Progenitor cell of endocrine pancreas (in vitro differentiated cells): Measurements from ENCODE around the gene SYT2. TPM values are rescaled to one million over a fixed set of nuclear protein-coding genes. Genes with fewer than 3 reads are reported as not detected.

ENCODE experiments used
- DNase-seq: peaks from one replicate; pipeline ENCODE4 v3.0.0; 2021; ENCODE audit warnings: low spot score; ENCODE audit not compliant: unreplicated experiment
- H3K27ac Mint-ChIP-seq: 2 replicates; pipeline ENCODE4 v1.8.0; 2021; ENCODE audit warnings: mild to moderate bottlenecking, moderate library complexity, mixed read lengths
- H3K27me3 Mint-ChIP-seq: 2 replicates; pipeline ENCODE4 v1.8.0; 2021; ENCODE audit warnings: mixed read lengths
- H3K36me3 Mint-ChIP-seq: 2 replicates; pipeline ENCODE4 v1.8.0; 2022; ENCODE audit warnings: mixed read lengths; ENCODE audit not compliant: insufficient read depth
- H3K4me1 Mint-ChIP-seq: 2 replicates; pipeline ENCODE4 v1.8.0; 2021; ENCODE audit warnings: low read depth, mixed read lengths
- H3K4me3 Mint-ChIP-seq: 2 replicates; pipeline ENCODE4 v1.8.0; 2021; ENCODE audit warnings: low read depth, mild to moderate bottlenecking, moderate library complexity, mixed read lengths
- H3K9me3 Mint-ChIP-seq: 2 replicates; pipeline ENCODE4 v1.8.0; 2021; ENCODE audit warnings: low read depth, mixed read lengths
- total RNA-seq: library from RNA; stranded (reverse); gene quantifications from 2 replicates; pipeline ENCODE4 v1.2.1, GENCODE V29; 2021
- TF ChIP-seq, protein P1 (sequence below): fragments of 200-600 bp; sonication (generic); IDR thresholded peaks from one replicate; pipeline ENCODE4 v1.5.0; 2021; ENCODE audit warnings: antibody characterized with exemption, mild to moderate bottlenecking; ENCODE audit not compliant: unreplicated experiment

SYT2 gene
- total RNA-seq, 1 donor from 2014 or later: 1.8 TPM

DNA sequence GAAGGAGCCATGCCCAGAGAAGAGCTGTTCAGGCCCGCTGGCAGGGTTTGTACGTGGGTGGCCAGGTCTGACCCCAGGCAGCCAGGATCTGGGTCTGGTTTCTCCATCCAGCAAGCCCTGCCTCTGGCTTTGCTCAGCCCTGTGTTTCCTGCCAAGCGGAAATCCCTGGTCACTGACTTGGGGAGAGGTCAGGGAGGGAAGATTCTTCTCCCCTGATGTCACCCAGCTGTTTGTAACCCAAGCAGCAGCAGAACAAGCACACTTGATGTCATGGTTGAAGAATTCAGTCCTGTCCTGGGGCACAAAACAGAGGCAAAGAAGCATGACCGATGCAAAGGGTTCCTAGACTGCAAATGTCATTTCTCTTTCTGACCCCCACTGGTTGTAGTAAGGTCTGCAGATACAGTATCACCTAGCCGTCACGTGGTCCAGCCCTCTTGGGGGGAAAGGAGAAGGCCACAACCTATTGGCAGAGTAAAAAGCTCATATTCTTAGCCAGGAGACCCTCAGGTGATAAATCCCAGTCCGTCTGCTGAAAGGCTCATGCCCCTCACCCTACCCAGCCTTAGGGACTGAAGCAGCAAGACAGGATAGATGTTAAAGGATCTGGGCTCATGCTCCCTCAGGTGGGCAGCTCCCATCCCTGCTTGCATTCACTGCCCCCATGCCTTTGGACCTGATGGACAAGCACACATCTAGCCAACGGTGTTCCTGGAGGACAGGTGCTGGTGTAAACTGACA lies 120.9 kb downstream of the SYT2 start:
- Mint-ChIP-seq H3K36me3 (peaks cover under 1% of the 10 kb centered on the region), H3K4me1 (peaks cover 28% of the 10 kb centered on the region), H3K27ac (peak overlapping the region; percentile 87), H3K4me3 (no peak overlapping the region), H3K9me3 (no peaks in the 10 kb centered on the region), H3K27me3 (no peaks in the 10 kb centered on the region)
- TF ChIP-seq, protein P1, sequence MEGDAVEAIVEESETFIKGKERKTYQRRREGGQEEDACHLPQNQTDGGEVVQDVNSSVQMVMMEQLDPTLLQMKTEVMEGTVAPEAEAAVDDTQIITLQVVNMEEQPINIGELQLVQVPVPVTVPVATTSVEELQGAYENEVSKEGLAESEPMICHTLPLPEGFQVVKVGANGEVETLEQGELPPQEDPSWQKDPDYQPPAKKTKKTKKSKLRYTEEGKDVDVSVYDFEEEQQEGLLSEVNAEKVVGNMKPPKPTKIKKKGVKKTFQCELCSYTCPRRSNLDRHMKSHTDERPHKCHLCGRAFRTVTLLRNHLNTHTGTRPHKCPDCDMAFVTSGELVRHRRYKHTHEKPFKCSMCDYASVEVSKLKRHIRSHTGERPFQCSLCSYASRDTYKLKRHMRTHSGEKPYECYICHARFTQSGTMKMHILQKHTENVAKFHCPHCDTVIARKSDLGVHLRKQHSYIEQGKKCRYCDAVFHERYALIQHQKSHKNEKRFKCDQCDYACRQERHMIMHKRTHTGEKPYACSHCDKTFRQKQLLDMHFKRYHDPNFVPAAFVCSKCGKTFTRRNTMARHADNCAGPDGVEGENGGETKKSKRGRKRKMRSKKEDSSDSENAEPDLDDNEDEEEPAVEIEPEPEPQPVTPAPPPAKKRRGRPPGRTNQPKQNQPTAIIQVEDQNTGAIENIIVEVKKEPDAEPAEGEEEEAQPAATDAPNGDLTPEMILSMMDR: no peak
- no peak for DNase-seq

DNA sequence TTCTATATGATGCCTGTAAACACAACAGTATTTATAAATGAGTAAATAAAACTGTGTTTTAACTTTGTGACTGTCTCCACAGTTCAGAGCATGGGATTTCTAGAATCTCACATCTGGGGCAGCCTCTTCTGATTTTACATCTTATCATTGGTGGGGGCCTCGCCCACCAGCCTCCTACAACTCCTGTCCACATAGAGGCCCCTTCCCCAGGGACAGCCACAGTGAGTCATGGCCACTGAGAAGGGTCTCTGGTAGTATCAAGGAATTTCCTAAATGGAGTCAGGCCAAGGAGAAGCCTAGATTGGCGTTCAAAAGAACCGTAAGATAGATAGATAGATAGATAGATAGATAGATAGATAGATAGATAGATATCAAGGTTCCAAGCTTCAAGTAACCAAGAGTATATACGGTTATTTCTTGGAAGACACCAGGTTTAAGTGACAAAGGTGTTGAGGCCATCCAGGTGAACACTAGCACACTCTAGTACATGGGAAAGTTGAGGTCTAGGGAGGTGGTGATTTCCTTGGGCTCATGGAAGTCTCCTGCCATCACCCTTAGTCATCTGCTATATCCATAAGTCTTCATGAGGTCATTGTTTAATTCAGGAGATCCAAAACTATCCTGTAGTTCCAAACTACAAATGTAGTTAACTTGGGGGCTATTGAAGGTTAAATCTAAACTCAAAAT lies 121.6 kb downstream of the SYT2 start:
- peak overlapping the region; percentile 87 for H3K27ac Mint-ChIP-seq

DNA sequence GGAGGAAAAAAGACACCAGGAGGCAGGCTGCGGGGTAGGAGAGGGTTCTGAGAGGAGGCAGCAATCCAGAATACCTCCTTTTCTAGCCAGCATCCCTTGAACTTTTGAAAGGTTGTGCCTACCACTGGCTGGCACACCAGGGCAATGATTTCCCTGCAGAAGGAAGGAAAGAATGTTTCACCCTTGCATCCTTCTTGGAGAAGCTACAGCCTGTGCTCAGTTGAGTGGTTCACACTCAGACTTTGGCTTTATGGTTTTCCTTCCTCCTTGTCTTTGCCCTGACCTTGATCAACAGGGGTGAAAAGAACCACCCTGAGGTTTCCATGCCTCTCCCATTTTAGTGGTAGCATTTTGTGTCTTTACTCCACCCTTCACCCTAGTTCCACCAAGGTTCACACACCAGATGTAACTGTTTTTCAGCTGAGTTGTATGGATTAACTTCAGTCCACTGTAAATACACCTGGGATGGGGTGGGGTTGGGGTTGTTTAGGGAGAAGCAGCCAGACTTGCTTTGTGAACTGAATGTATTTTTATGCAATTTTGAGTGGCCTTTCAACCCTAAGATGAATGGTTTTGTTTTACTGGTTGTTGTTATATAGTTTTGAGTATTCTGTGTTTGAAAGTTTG lies 122.3 kb downstream of the SYT2 start:
- no peak overlapping the region for H3K4me3 Mint-ChIP-seq

More for the DNA sequence above, 121.6 kb downstream of the SYT2 start:
- no peak for DNase-seq
- H3K9me3 Mint-ChIP-seq: no peaks in the 10 kb centered on the region
- no peaks in the 10 kb centered on the region for H3K27me3 Mint-ChIP-seq
- H3K4me1 Mint-ChIP-seq: peaks cover 31% of the 10 kb centered on the region
- H3K36me3 Mint-ChIP-seq: peaks cover 4% of the 10 kb centered on the region
- TF ChIP-seq, protein P1: no peak
- no peak overlapping the region for H3K4me3 Mint-ChIP-seq

DNA sequence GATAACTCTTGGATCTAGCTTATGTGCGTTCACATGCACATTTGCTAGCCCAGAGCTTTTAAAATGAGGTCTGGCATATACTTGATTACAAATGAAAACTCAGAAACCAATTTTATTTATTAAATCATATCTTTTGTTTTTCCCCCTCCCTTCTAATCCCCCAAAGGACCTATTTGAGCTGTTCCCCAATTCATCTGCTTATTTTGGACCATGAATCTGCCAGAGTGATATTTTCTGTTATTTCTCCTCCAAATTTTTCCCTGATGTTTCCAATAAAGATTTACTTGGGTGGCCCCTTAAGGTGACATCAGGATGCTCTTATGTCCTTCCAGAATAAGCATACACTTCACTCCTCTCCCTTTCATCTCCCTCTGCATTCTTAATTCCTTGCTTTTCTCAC lies 123.4 kb downstream of the SYT2 start:
- Mint-ChIP-seq H3K4me3 (no peak overlapping the region), H3K4me1 (peaks cover 31% of the 10 kb centered on the region), H3K27me3 (no peaks in the 10 kb centered on the region), H3K27ac (peak overlapping the region; percentile 87), H3K9me3 (no peaks in the 10 kb centered on the region), H3K36me3 (peaks cover 6% of the 10 kb centered on the region)
- DNase-seq: no peak
- TF ChIP-seq, protein P1: no peak

More for the DNA sequence above, 122.3 kb downstream of the SYT2 start:
- Mint-ChIP-seq H3K9me3 (no peaks in the 10 kb centered on the region), H3K27ac (peak overlapping the region; percentile 87), H3K27me3 (no peaks in the 10 kb centered on the region), H3K4me1 (peaks cover 31% of the 10 kb centered on the region), H3K36me3 (peaks cover 4% of the 10 kb centered on the region)
- DNase-seq: no peak
- TF ChIP-seq, protein P1: no peak
